Epithelial cell of esophagus (primary cell): ENCODE results near the gene ABHD12.

ENCODE experiments used
- DNase-seq: peaks from one replicate; pipeline ENCODE4 v3.0.0; 2010; ENCODE audit warnings: low read depth
- H3K4me3 ChIP-seq: 2 replicates; pipeline ENCODE4 v1.5.1; 2011; ENCODE audit warnings: mild to moderate bottlenecking, low read length, control low read depth
- TF ChIP-seq, protein P1 (sequence below): IDR thresholded peaks from 2 replicates; pipeline ENCODE4 v1.5.1; 2011; ENCODE audit warnings: low read depth, mild to moderate bottlenecking, low read length, control low read depth, inconsistent platforms; ENCODE audit not compliant: insufficient read depth; ENCODE audit errors: missing control alignments

The ABHD12 gene

DNA sequence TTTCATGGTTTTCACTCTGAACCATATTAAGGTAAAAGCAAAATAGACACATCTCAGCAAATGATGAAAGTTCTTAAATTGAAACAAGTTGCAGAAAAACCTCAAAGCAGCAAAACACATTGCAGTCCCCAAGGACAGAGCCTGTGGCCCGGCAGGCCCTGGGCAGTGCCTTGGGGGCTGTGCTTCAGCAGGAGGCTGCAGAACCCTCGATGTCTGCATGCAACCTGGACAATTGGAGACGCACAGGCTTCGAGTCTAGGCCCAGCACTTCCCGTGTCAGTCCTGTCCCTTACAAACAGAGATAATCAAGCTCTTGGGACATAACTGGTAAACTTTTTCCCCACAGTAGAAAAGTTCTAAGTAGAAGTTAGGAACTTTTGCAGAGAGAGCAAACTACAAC, 133.5 kb downstream of the ABHD12 start:
- TF ChIP-seq, protein P1, sequence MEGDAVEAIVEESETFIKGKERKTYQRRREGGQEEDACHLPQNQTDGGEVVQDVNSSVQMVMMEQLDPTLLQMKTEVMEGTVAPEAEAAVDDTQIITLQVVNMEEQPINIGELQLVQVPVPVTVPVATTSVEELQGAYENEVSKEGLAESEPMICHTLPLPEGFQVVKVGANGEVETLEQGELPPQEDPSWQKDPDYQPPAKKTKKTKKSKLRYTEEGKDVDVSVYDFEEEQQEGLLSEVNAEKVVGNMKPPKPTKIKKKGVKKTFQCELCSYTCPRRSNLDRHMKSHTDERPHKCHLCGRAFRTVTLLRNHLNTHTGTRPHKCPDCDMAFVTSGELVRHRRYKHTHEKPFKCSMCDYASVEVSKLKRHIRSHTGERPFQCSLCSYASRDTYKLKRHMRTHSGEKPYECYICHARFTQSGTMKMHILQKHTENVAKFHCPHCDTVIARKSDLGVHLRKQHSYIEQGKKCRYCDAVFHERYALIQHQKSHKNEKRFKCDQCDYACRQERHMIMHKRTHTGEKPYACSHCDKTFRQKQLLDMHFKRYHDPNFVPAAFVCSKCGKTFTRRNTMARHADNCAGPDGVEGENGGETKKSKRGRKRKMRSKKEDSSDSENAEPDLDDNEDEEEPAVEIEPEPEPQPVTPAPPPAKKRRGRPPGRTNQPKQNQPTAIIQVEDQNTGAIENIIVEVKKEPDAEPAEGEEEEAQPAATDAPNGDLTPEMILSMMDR, result no peak
- H3K4me3 ChIP-seq, result no peak overlapping the region
- DNase-seq, result no peak

GRCh38 chr20:25256226-25256859, 134.3 kb downstream of the ABHD12 start:
- H3K4me3 ChIP-seq, result no peak overlapping the region
- DNase-seq, result no peak
- TF ChIP-seq, protein P1, result no peak

- DNase-seq, result peak; percentile 33
- H3K4me3 ChIP-seq, result no peak overlapping the region
- TF ChIP-seq, protein P1, result no peak
Measured at GRCh38 chr20:25254986-25255680, 135.5 kb downstream of the ABHD12 start.

DNA sequence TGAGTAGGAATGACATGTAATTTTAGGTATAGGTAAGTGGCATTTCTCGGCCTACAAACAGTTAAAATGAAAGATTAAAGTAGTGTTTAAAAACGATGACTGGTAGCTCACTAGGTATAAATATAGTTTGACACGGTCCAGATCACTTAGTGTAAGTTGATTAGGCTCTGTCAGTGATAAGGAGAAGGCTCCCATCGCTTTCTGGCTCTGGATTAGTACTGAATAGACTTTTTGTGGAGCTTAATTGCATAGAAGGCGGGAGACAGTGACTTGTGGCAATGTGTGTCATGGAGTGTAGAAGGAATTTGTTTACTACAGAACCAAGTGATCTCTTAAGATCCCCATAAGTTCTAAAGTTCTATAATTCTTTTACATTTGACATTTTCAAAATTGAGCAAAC, 136.1 kb downstream of the ABHD12 start:
- H3K4me3 ChIP-seq, result no peak overlapping the region
- TF ChIP-seq, protein P1, result no peak
- no peak for DNase-seq

DNA sequence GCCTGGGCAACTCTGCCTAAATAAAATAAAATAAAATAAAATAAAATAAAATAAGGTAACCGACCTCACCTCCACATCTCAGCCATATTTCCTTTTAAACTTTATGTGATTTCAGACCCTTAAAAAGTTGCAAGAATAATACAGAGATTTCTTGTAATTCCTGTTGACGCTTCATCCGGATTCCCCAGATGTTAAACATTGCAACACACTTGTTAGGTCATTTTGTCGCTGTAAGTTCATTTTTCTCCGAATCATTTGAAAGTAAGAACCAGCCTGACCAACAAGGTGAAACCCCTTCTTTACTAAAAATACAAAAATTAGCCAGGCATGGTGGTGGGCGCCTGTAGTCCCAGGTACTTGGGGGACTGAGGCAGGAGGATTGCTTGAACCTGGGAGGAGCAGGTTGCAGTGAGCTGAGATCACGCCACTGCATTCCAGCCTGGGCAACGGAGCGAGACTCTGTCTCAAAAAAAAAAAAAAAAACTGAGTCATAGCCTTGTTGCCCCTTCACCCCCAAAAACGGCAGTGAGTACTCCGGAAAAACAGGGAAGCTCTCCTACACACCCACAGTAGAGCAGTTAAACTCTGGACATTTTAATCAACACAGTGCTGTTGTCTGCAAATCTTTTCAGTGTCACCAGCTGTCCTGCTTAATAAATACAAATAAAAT, 136.9 kb downstream of the ABHD12 start:
- DNase-seq, result no peak
- no peak overlapping the region for H3K4me3 ChIP-seq
- TF ChIP-seq, protein P1, result no peak

DNA sequence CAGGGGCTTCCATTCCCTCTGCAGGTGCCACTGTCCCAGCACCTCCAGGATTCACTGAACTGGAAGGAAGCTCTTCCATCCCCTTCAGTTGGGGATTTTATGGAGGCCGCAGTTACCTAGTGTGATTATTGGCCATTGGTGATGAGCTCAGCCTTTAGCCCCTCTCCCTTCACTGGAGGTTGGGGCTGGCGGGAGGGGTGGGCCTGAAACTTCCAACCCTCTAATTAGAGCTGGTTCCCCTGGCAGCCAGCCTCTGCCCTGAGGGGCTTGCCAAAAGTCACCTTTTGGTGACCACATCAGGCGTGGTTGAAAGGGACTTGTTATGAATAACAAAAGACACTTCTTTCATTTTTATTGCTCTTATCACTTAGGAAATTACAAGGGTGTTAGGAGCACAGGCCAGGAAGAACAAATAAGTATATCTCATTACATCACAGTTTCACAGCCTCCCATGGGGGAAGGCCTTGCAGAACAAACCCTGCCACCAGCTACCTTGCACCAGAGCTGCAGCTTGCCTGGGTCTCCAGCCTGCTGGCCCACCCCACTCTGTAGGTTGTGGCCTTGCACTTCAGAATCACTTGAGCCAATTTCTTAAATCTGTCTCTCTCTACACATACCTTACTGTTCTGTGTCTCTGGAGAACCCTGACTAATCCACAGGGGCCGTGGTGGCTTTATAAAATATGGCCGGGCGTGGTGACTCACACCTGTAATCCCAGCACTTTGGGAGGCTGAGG, 137.8 kb downstream of the ABHD12 start:
- DNase-seq, result no peak
- TF ChIP-seq, protein P1, result no peak
- no peak overlapping the region for H3K4me3 ChIP-seq
